HFFc6 (cell line): ENCODE results near the gene KCND3. TPM values are rescaled to one million over a fixed set of nuclear protein-coding genes. Genes with fewer than 3 reads are reported as not detected.
A peak's percentile ranks its signal among the peaks of the same experiment; 100 is the strongest.

Experiments
- DNase-seq: peaks from one replicate; pipeline ENCODE4 v3.0.0-alpha.2; 2018
- H3K27ac Mint-ChIP-seq: 2 replicates; pipeline ENCODE4 v1.8.0; 2020; ENCODE audit warnings: mild to moderate bottlenecking, mixed read lengths
- H3K27me3 Mint-ChIP-seq: 2 replicates; pipeline ENCODE4 v1.8.0; 2021; ENCODE audit warnings: mild to moderate bottlenecking, moderate library complexity, mixed read lengths; ENCODE audit not compliant: insufficient read depth
- H3K36me3 Mint-ChIP-seq: 2 replicates; pipeline ENCODE4 v1.8.0; 2021; ENCODE audit warnings: low read depth, mixed read lengths
- H3K4me1 Mint-ChIP-seq: 2 replicates; pipeline ENCODE4 v1.8.0; 2020; ENCODE audit warnings: low read depth, mixed read lengths
- H3K4me3 Mint-ChIP-seq: 2 replicates; pipeline ENCODE4 v1.8.0; 2020; ENCODE audit warnings: mild to moderate bottlenecking, moderate library complexity, mixed read lengths
- H3K9me3 Mint-ChIP-seq: 2 replicates; pipeline ENCODE4 v1.8.0; 2020; ENCODE audit warnings: mild to moderate bottlenecking, mixed read lengths
- CTCF ChIP-seq: fragments of 200-600 bp; sonication (generic); IDR thresholded peaks from 2 replicates; pipeline ENCODE4 v1.5.0; 2021; ENCODE audit warnings: antibody characterized with exemption, mild to moderate bottlenecking
- total RNA-seq, 6 experiments: library from RNA; stranded (reverse); fragmentation: NEBNext Ultra II Directional; extraction: Animal tissue kit (Norgen Biotek cat#: 25700); gene quantifications; 2 replicates in 1 of 6; 3 replicates in 5 of 6; pipeline ENCODE4 v1.2.3, GENCODE V29; 2021

The KCND3 gene
- total RNA-seq, 6 experiments from 2014 or later, result 0.09 to 0.47 (median 0.12) TPM

GRCh38 chr1:111990026-111990877 is 784 bp upstream of the KCND3 start:
- 0 out of 2 replicates have a peak, but pooled peaks have one; percentile 8 for TF ChIP-seq CTCF
- DNase-seq, result no peak
- H3K27ac Mint-ChIP-seq, result no peak overlapping the region
- H3K9me3 Mint-ChIP-seq, result no peaks in the 10 kb centered on the region
- peaks cover 10% of the 10 kb centered on the region; the same call in 1 of the 2 replicates for H3K4me1 Mint-ChIP-seq
- H3K27me3 Mint-ChIP-seq, result peaks cover 50% of the 10 kb centered on the region
- peak overlapping the region; percentile 60 for H3K4me3 Mint-ChIP-seq
- no peaks in the 10 kb centered on the region for H3K36me3 Mint-ChIP-seq

GRCh38 chr1:111988743-111989453 is 570 bp downstream of the KCND3 start:
- Mint-ChIP-seq H3K27me3 (peaks cover 47% of the 10 kb centered on the region), H3K27ac (no peak overlapping the region), H3K4me1 (peaks cover 10% of the 10 kb centered on the region; the same call in 1 of the 2 replicates), H3K9me3 (no peaks in the 10 kb centered on the region), H3K4me3 (peak overlapping the region; percentile 46), H3K36me3 (no peaks in the 10 kb centered on the region)
- no peak for DNase-seq
- TF ChIP-seq CTCF, result no peak

- no peaks in the 10 kb centered on the region for H3K36me3 Mint-ChIP-seq
These were observed 1.1 kb downstream of the KCND3 start for GRCh38 chr1:111988377-111988742.

GRCh38 chr1:111987502-111987901 is 2.0 kb downstream of the KCND3 start:
- no peak for TF ChIP-seq CTCF
- Mint-ChIP-seq H3K36me3 (no peaks in the 10 kb centered on the region), H3K27ac (no peak overlapping the region), H3K9me3 (no peaks in the 10 kb centered on the region; the same call in 1 of the 2 replicates), H3K27me3 (peaks cover 52% of the 10 kb centered on the region), H3K4me1 (peaks cover 10% of the 10 kb centered on the region; the same call in 1 of the 2 replicates), H3K4me3 (no peak overlapping the region)
- DNase-seq, result no peak

More at GRCh38 chr1:111988377-111988742, 1.1 kb downstream of the KCND3 start:
- peak overlapping the region; percentile 46; the same call in 1 of the 2 replicates for H3K4me3 Mint-ChIP-seq
- TF ChIP-seq CTCF, result no peak
- DNase-seq, result no peak
- peaks cover 10% of the 10 kb centered on the region; the same call in 1 of the 2 replicates for H3K4me1 Mint-ChIP-seq
- H3K27me3 Mint-ChIP-seq, result peaks cover 47% of the 10 kb centered on the region
- no peaks in the 10 kb centered on the region; the same call in 1 of the 2 replicates for H3K9me3 Mint-ChIP-seq
- H3K27ac Mint-ChIP-seq, result no peak overlapping the region

- no peak overlapping the region for H3K4me3 Mint-ChIP-seq
- DNase-seq, result no peak
- no peaks in the 10 kb centered on the region for H3K36me3 Mint-ChIP-seq
- no peak overlapping the region for H3K27ac Mint-ChIP-seq
- no peaks in the 10 kb centered on the region for H3K4me1 Mint-ChIP-seq
- H3K9me3 Mint-ChIP-seq, result no peaks in the 10 kb centered on the region; the same call in 1 of the 2 replicates
- H3K27me3 Mint-ChIP-seq, result peaks cover 38% of the 10 kb centered on the region
- no peak for TF ChIP-seq CTCF
These were observed 6.0 kb downstream of the KCND3 start for GRCh38 chr1:111983500-111983899.
